Peyer's patch (tissue), 4 donors: ENCODE results near the gene TSEN34. TPM values are rescaled to one million over a fixed set of nuclear protein-coding genes. Genes with fewer than 3 reads are reported as not detected.
A peak's percentile ranks its signal among the peaks of the same experiment; 100 is the strongest.
"Not testable (repeated sequence)": the region's sequence is repeated elsewhere in the genome, so short reads cannot be mapped to it uniquely, and the experiment has no call there.

Source experiments
- DNase-seq, 3 donors: peaks; one replicate each; pipeline ENCODE4 v3.0.0-alpha.2; 2017 to 2019
- H3K27ac ChIP-seq, 4 donors: fragments of 200-600 bp; sonication (generic); one replicate each; pipeline ENCODE4 v1.5.1; 2016 to 2019
- H3K27me3 ChIP-seq, 2 donors: fragments of 200-600 bp; sonication (generic); one replicate each; pipeline ENCODE4 v1.5.1; 2019
- H3K36me3 ChIP-seq, 3 donors: fragments of 200-600 bp; sonication (generic); one replicate each; pipeline ENCODE4 v1.5.1; 2016 to 2019
- H3K4me1 ChIP-seq, 4 donors: fragments of 200-600 bp; sonication (generic); one replicate each; pipeline ENCODE4 v1.5.1; 2016 to 2019
- H3K4me3 ChIP-seq, 4 donors: fragments of 200-600 bp; sonication (generic); 1 replicate in 3 of 4; 2 replicates in 1 of 4; pipeline ENCODE4 v1.5.1; 2016 to 2019; ENCODE audit warnings: mild to moderate bottlenecking in 1 of 4
- H3K9me3 ChIP-seq, 4 donors: fragments of 200-600 bp; sonication (generic); one replicate each; pipeline ENCODE4 v1.5.1; 2016 to 2019; ENCODE audit warnings: mild to moderate bottlenecking in 1 of 4
- POLR2A ChIP-seq, 2 donors: fragments of 450-650 bp; IDR thresholded peaks; one replicate each; pipeline ENCODE4 v1.5.1; 2017; ENCODE audit warnings: antibody characterized with exemption in 2 of 2, mild to moderate bottlenecking in 2 of 2, moderate library complexity in 2 of 2
- total RNA-seq, 4 donors: library from RNA; depleted of rRNA; stranded (reverse); fragments of >200 nt; gene quantifications; one replicate each; pipeline ENCODE4 v1.1.0, GENCODE V29; 2016
- TF ChIP-seq, protein P1 (sequence below), 6 experiments: fragments of 450-650 bp in 4 of 6; fragments of 200-600 bp in 2 of 6; sonication (generic) in 1 of 6; IDR thresholded peaks; one replicate each; pipeline ENCODE4 v1.5.1; 2017 to 2019; ENCODE audit warnings: antibody characterized with exemption in 6 of 6, mild to moderate bottlenecking in 3 of 6, moderate library complexity in 1 of 6

TSEN34 gene
- total RNA-seq, 4 donors from 2014 or later, result 29.7 to 50.4 (median 42.2) TPM

DNA sequence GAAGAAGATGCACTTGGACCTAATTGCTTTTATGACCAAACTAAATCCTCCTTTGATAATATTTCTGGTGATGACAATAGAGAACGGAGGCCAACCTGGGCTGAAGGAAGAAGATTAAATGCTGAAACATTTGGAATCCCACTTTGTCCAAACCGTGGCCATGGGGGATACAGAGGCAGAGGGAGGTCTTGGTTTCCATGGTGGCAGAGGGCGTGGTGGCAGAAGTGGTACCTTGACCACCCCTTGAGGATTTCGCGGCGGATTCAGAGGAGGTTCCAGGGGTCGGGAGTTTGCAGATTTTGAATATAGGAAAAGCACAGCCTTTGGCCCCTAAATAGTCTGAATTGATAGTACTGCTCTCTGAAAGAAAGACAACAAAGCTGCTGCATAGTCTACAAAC is 38.9 kb downstream of the TSEN34 start:
- H3K36me3 ChIP-seq, result no peaks in the 10 kb centered on the region
- DNase-seq, result no peak
- H3K27me3 ChIP-seq, result no peaks in the 10 kb centered on the region
- TF ChIP-seq POLR2A (IDR thresholded peaks at IDR 0.05), result no peak
- H3K4me3 ChIP-seq, result no peak overlapping the region
- no peak overlapping the region for H3K27ac ChIP-seq
- no peaks in the 10 kb centered on the region for H3K9me3 ChIP-seq
- H3K4me1 ChIP-seq, result no peaks in the 10 kb centered on the region

- Histone ChIP-seq H3K9me3 (no peaks in the 10 kb centered on the region), H3K36me3 (no peaks in the 10 kb centered on the region), H3K27me3 (no peaks in the 10 kb centered on the region), H3K27ac (no peak overlapping the region), H3K4me1 (no peaks in the 10 kb centered on the region), H3K4me3 (no peak overlapping the region)
- TF ChIP-seq, protein P1, sequence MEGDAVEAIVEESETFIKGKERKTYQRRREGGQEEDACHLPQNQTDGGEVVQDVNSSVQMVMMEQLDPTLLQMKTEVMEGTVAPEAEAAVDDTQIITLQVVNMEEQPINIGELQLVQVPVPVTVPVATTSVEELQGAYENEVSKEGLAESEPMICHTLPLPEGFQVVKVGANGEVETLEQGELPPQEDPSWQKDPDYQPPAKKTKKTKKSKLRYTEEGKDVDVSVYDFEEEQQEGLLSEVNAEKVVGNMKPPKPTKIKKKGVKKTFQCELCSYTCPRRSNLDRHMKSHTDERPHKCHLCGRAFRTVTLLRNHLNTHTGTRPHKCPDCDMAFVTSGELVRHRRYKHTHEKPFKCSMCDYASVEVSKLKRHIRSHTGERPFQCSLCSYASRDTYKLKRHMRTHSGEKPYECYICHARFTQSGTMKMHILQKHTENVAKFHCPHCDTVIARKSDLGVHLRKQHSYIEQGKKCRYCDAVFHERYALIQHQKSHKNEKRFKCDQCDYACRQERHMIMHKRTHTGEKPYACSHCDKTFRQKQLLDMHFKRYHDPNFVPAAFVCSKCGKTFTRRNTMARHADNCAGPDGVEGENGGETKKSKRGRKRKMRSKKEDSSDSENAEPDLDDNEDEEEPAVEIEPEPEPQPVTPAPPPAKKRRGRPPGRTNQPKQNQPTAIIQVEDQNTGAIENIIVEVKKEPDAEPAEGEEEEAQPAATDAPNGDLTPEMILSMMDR (IDR thresholded peaks at IDR 0.05), result peak; percentile 67 to 97 (median 90)
- peak in 1 of 2 donors; percentile 31 for TF ChIP-seq POLR2A (IDR thresholded peaks at IDR 0.05)
- DNase-seq, result peak; percentile 77 to 95 (median 91)
These were observed 40.2 kb downstream of the TSEN34 start for GRCh38 chr19:54231077-54231931.

DNA sequence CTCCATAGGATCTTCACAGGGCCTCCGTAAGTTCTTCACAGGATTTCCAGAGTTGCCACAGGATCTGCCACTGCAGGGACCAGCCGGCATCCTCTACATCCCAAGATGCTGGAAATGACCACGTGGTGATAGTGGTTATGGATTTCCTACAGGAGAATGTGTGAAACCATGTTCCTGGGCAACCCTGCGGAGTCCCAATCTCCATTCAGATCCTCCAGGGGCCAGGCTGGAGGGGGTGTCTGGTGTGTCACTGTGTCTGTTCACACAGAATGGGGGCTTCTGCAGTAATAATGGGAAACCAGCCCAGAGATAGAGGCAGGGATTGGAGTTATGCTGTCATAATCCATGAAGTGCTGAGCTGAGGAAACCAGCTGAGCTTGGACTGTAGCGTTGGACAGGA is 42.8 kb downstream of the TSEN34 start:
- Histone ChIP-seq H3K4me3 (no peak overlapping the region), H3K27ac (no peak overlapping the region), H3K9me3 (no peaks in the 10 kb centered on the region), H3K27me3 (no peaks in the 10 kb centered on the region), H3K4me1 (no peaks in the 10 kb centered on the region), H3K36me3 (no peaks in the 10 kb centered on the region)
- peak in 1 of 3 donors; percentile 18 for DNase-seq
- TF ChIP-seq, protein P1 (IDR thresholded peaks at IDR 0.05), result no peak
- no peak for TF ChIP-seq POLR2A (IDR thresholded peaks at IDR 0.05)

DNA sequence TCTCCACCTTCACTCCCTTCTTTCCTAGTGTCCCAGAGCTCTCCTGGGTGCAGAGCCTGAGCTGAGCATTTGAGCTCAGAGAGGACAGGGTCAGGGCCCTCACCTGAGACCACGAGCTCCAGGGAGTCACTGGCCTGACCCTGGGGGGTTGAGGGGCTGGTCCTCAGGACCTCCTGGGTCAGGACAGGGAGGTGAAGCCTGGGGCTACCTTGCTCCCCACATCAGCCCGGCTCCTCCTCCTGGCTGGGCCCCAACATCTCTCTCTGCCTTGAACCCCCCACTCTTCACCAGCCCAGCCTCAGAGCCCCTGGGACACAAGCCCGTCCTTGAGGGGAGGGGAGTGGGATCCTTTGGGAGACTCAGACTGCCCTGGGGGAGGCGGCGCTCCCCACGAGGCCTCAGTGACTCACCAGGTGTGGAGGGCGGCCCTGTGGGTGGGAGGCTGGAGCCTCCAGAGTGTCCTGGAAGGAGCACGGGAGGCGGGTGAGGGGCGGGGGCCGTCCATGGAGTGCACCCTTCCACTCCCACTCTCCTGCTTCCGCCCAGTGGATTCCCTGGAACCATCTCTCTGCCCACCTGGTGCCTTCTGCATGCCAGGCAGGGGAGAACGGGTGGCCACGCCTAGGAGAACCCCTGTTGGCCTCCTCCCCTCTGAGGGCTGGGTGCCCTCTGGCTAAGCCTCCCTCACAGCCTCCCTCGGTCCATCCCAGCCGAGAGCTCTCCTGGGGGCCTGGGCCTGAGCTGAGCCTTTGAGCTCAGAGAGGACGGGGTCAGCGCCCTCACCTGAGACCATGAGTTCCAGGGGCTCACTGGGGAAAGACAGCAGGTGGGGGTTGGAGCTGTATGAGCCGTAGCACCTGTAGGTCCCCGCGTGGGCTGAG is 48.6 kb downstream of the TSEN34 start:
- not testable (repeated sequence) for H3K9me3 ChIP-seq, H3K36me3 ChIP-seq, H3K4me1 ChIP-seq, H3K27ac ChIP-seq, H3K4me3 ChIP-seq, H3K27me3 ChIP-seq
- DNase-seq, result peak in 1 of 3 donors; percentile 37

DNA sequence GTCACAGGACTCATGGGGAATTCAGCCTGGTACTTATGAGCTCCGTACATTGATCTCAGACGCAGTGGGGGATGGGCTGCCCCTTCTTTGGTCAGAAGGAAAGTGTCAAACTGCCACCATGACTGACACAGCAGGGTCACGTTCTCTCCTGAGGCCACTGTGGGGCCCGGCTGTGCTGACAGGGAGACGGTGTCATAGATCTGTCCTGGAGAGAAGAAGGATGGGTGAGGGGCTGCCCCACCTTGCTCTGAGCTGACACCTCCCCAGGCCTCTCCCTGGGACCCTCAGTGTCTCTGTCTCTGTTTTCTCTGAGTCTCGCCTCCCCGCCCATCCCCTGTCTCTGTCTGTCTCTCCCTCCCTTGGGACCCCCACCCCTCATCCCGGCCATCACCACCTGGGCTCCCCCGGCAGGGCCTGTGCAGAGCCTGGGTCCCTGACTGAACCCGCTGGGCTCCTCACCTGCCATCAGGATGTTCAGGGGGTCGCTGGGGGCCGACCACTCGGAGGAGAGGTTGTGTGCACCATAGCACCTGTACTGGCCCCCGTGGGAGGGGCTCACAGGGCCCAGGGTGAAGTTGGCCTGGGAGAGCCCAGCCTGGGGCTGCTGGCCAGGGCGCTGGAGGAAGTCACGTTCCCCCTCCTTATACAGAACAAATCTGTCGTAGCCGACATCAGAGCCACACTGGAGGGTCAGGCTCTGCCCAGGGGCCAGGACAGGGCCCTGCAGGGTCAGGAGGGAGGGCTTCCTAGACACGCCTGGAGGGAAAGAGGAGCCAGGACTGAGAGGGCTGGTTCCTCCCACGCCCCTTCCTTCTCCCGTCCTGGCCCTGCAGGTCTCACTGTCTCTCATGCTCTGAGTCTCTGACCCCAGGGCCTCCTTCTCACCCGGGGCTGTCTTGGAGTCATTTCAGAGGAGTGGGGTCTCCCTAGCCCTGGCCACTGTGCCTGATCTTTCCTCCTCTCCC is 49.5 kb downstream of the TSEN34 start:
- not testable (repeated sequence) for H3K4me3 ChIP-seq, H3K9me3 ChIP-seq, H3K27ac ChIP-seq, H3K4me1 ChIP-seq, H3K27me3 ChIP-seq, H3K36me3 ChIP-seq
- DNase-seq, result peak in 1 of 3 donors; percentile 41

DNA sequence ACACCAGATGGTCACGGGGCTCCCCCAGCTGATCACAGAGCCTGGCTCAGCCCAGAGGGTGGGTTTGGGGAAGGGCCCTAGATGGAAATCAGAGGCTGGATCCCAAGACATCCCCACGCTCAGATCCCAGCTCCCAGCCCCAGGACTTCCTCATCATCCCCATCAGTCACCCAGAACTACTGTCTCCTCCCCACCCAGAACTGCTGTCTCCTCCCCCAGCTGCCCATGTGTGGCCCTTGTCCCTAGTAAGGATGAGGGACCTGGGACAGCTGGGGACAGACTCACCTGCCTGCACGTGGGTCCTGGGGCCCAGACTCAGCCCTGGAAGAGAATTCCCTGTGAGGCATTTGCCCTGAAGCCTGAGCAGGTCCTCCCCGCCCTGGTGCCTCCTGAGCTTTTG is 51.1 kb downstream of the TSEN34 start:
- not testable (repeated sequence) for DNase-seq, H3K4me3 ChIP-seq, H3K4me1 ChIP-seq, H3K9me3 ChIP-seq, H3K27me3 ChIP-seq, H3K27ac ChIP-seq, H3K36me3 ChIP-seq

DNA sequence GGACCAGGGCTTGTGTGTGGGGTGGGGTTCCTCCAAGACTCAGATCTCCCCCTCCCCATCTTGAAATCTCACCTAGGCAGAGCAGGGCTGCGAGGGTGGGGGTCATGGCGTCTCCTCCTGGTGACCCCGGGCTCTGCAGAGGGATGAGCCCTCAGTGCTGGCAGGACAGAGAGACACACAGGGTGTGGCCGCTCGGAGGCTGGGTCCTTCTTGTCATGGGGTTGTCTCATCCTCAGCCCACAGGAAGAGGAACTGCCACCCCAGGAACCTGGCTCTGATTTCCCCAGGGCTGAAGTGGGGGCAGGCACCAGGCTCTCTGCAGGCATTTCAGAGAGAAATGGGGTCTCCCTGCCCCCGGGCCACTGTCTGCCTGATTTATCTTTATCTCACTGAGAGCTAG is 51.5 kb downstream of the TSEN34 start, which contains the start of gene LILRA6:
Gene LILRA6, minus strand, starts transcription at position 145 of the 400 bp plus-strand sequence.
- H3K27ac ChIP-seq, H3K36me3 ChIP-seq, H3K4me1 ChIP-seq, H3K9me3 ChIP-seq, DNase-seq, H3K27me3 ChIP-seq, H3K4me3 ChIP-seq: not testable (repeated sequence)

DNA sequence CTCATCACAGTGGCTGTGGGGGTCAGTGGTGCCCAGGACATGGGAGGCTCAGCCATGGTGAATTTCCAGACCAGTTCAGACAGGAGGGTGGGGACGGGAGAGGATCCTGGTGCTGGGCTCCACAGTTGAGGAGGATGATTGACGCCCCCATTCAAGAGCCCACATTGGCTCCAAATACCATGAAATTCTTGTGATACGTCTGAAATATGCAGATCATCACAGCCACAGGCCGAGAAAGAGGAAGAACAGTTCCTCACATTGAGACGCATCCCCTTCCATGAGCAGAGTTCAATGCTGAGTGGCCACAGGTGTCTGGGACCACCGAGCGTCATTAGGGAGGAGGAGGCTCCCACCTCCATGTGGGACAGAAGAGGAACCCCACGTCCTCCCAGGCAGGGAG is 52.7 kb downstream of the TSEN34 start:
- not testable (repeated sequence) for H3K36me3 ChIP-seq, DNase-seq, H3K9me3 ChIP-seq, H3K27ac ChIP-seq, H3K4me3 ChIP-seq, H3K4me1 ChIP-seq, H3K27me3 ChIP-seq

Other genes starting within 250 kb of the TSEN34 start
- gene CACNG8, start 228.4 kb upstream of the TSEN34 start, total RNA-seq, result not detected
- not detected for gene CACNG6, start 199.7 kb upstream of the TSEN34 start, total RNA-seq
- not detected for gene VSTM1, start 127.4 kb upstream of the TSEN34 start, total RNA-seq
- not detected for gene TARM1, start 109.9 kb upstream of the TSEN34 start, total RNA-seq
- 1 to 10 TPM in 1 of 4 donors, under 1 TPM in 1, not detected in 2; 0.70 to 1.7 TPM for gene OSCAR, start 90.5 kb upstream of the TSEN34 start, total RNA-seq
- gene NDUFA3, start 88.5 kb upstream of the TSEN34 start, total RNA-seq, result 100 to 1,000 TPM in 1 of 4 donors, 10 to 100 TPM in 3; 40.6 to 156 (median 45.7) TPM
- gene TFPT, start 75.7 kb upstream of the TSEN34 start, total RNA-seq, result 10 to 100 TPM in 2 of 4 donors, 1 to 10 TPM in 2; 9.3 to 15.7 (median 10.6) TPM
- 10 to 100 TPM; 23.3 to 75.1 (median 41.4) TPM for gene PRPF31, start 75.6 kb upstream of the TSEN34 start, total RNA-seq
- gene CNOT3, start 53.5 kb upstream of the TSEN34 start, total RNA-seq, result 10 to 100 TPM; 26.1 to 99.9 (median 38.9) TPM
- 10 to 100 TPM in 2 of 4 donors, 1 to 10 TPM in 2; 2.9 to 28.9 (median 6.8) TPM for gene LENG1, start 31.6 kb upstream of the TSEN34 start, total RNA-seq
- 100 to 1,000 TPM in 3 of 4 donors, 10 to 100 TPM in 1; 38.0 to 281 (median 232) TPM for gene TMC4, start 18.1 kb upstream of the TSEN34 start, total RNA-seq
- 100 to 1,000 TPM in 3 of 4 donors, 10 to 100 TPM in 1; 85.8 to 370 (median 245) TPM for gene MBOAT7, start 1.7 kb upstream of the TSEN34 start, total RNA-seq
- gene RPS9, start 9.6 kb downstream of the TSEN34 start, total RNA-seq, result 1,000 to 10,000 TPM in 2 of 4 donors, 100 to 1,000 TPM in 2; 712 to 1,604 (median 941) TPM
- 10 to 100 TPM in 1 of 4 donors, 1 to 10 TPM in 2, not detected in 1; 3.1 to 16.5 (median 5.6) TPM for gene LILRB3, start 31.7 kb downstream of the TSEN34 start, total RNA-seq
- 1 to 10 TPM in 2 of 4 donors, not detected in 2; 1.1 to 1.5 TPM for gene LILRA6, start 51.5 kb downstream of the TSEN34 start, total RNA-seq
- gene LILRB5, start 66.0 kb downstream of the TSEN34 start, total RNA-seq, result 10 to 100 TPM in 2 of 4 donors, 1 to 10 TPM in 2; 6.1 to 17.6 (median 9.7) TPM
- gene LILRB2, start 89.8 kb downstream of the TSEN34 start, total RNA-seq, result 10 to 100 TPM in 1 of 4 donors, 1 to 10 TPM in 1, under 1 TPM in 2; 0.53 to 11.6 (median 1.6) TPM
- 1 to 10 TPM in 2 of 4 donors, not detected in 2; 1.9 to 4.1 TPM for gene LILRA5, start 121.9 kb downstream of the TSEN34 start, total RNA-seq
- gene LILRA4, start 147.9 kb downstream of the TSEN34 start, total RNA-seq, result not detected
- gene LAIR1, start 173.6 kb downstream of the TSEN34 start, total RNA-seq, result 10 to 100 TPM in 2 of 4 donors, 1 to 10 TPM in 2; 2.6 to 51.2 (median 10.0) TPM
- gene TTYH1, start 224.2 kb downstream of the TSEN34 start, total RNA-seq, result under 1 TPM in 1 of 4 donors, not detected in 3; 0.35 TPM